Sigmoid colon (tissue), 7 donors: Measurements from ENCODE around the gene STK4. TPM values are rescaled to one million over a fixed set of nuclear protein-coding genes. Genes with fewer than 3 reads are reported as not detected.

ENCODE experiments used
- DNase-seq: peaks from one replicate; pipeline ENCODE4 v3.0.0-alpha.2; 2019
- H3K27ac ChIP-seq, 4 donors: fragments of 200-600 bp; sonication (generic); one replicate each; pipeline ENCODE4 v1.5.1; 2016 to 2019; ENCODE audit warnings: mild to moderate bottlenecking in 1 of 4
- H3K27me3 ChIP-seq, 3 donors: fragments of 200-600 bp; sonication (generic); one replicate each; pipeline ENCODE4 v1.5.1; 2019; ENCODE audit warnings: mild to moderate bottlenecking in 1 of 3
- H3K36me3 ChIP-seq, 4 donors: fragments of 200-600 bp; sonication (generic); one replicate each; pipeline ENCODE4 v1.5.1; 2016 to 2019
- H3K4me1 ChIP-seq, 4 donors: fragments of 200-600 bp; sonication (generic); one replicate each; pipeline ENCODE4 v1.5.1; 2017 to 2019
- H3K4me3 ChIP-seq, 4 donors: fragments of 200-600 bp; sonication (generic); one replicate each; pipeline ENCODE4 v1.5.1; 2017 to 2019; ENCODE audit warnings: mild to moderate bottlenecking in 2 of 4, moderate library complexity in 1 of 4
- H3K9me3 ChIP-seq, 4 donors: fragments of 200-600 bp in 3 of 4; sonication (generic) in 3 of 4; one replicate each; pipeline versions ENCODE4 v1.5.1 to v1.6.1; 2013 to 2019
- EP300 ChIP-seq, 4 donors: sonication (generic); formaldehyde crosslinking; IDR thresholded peaks; one replicate each; pipeline ENCODE4 v1.6.1; 2017; ENCODE audit warnings: antibody characterized with exemption in 4 of 4
- POLR2A ChIP-seq, 2 donors: fragments of 450-650 bp; IDR thresholded peaks; one replicate each; pipeline ENCODE4 v1.6.1; 2016; ENCODE audit warnings: antibody characterized with exemption in 2 of 2, mild to moderate bottlenecking in 2 of 2, moderate library complexity in 2 of 2
- POLR2AphosphoS5 ChIP-seq, 4 donors: sonication (generic); formaldehyde crosslinking; IDR thresholded peaks; one replicate each; pipeline ENCODE4 v1.6.1; 2017; ENCODE audit warnings: antibody characterized with exemption in 4 of 4
- WGBS, 2 donors: extraction: QIAGEN DNeasy Blood & Tissue Kit; methylation state at CpG; one replicate each; pipeline ENCODE4 v1.1.7; 2013; 5-methylcytosine and 5-hydroxymethylcytosine counted together
- intact Hi-C: fragments of 100-400 bp; cut with DNase I; formaldehyde crosslinking; loops from one replicate; pipeline ENCODE4 v1.15.1; 2023
- polyA plus RNA-seq, 3 donors: library from polyadenylated mRNA; stranded (reverse); fragments of 200-250 nt; gene quantifications; one replicate each; pipeline ENCODE4 v1.2.3, GENCODE V29; 2013
- total RNA-seq, 4 donors: library from RNA; depleted of rRNA; stranded (reverse); fragments of >200 nt; gene quantifications; one replicate each; pipeline ENCODE4 v1.1.0, GENCODE V29; 2016
- TF ChIP-seq, protein P1 (sequence below), 4 experiments: fragments of 450-650 bp in 3 of 4; fragments of 200-600 bp in 1 of 4; IDR thresholded peaks; one replicate each; pipeline ENCODE4 v1.5.1; 2016 to 2019; ENCODE audit warnings: antibody characterized with exemption in 4 of 4, mild to moderate bottlenecking in 3 of 4, moderate library complexity in 2 of 4
- donor health status: healthy with polysubstance abuse.
- donor health status: Bipolar disorder and iron deficiency.
- donor health status: healthy.

Gene STK4
- total and polyA plus RNA-seq, 7 donors: 6.0 to 31.8 (median 25.7) TPM

DNA sequence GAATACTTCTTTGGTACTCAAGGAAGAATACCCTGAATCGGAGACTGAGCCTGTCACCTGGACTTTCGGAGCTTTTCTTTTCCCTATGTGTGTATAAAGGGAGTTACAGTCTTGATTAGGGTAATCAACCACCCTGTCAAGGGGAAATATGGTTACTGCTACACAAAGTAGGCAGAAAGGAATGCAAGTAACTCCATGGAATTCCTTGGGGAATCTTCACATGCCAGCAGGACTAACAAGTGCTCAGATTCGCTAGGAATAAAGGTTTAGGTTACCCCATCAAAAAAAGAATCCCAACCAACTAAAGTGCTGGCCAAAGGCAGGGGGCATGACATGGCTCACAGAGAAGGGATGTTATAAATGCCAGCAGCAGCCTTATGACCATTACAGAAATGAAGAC lies 124.2 kb downstream of the STK4 start:
- intact Hi-C loops: no loop called here

DNA sequence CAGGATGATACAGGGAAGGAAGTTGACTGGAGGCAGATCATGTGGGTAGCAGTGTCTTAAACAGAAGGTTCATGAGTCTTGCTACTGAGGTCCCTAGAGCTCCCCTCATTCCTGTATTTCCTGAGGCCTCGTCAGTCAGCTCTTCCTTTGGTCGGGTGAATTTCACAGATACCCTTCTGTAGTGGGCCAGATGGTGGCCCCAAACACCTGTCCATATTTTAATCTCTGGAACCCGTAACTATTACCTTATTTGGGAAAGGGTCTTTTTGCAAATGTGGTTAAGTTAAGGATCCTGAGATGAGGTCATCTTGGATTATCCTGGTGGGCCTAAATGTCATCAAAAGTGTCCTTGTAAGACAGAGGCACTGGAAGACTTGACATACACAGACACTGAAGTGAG lies 125.1 kb downstream of the STK4 start:
- Histone ChIP-seq H3K4me3 (no peak overlapping the region), H3K4me1 (peaks cover 0 to 15% (median 7%) of the 10 kb centered on the region in 4 donors), H3K27me3 (peaks cover 0 to 6% (median 5%) of the 10 kb centered on the region in 3 donors), H3K27ac (no peak overlapping the region), H3K36me3 (no peaks in the 10 kb centered on the region), H3K9me3 (no peaks in the 10 kb centered on the region)
- DNase-seq: no peak
- intact Hi-C loops: no loop called here
- 76 to 90% methylated on average over 3 of the region's 3 CpGs for WGBS, 2 donors
- no peak for TF ChIP-seq POLR2A (IDR thresholded peaks at IDR 0.05)
- TF ChIP-seq POLR2AphosphoS5 (IDR thresholded peaks at IDR 0.05): no peak
- TF ChIP-seq, protein P1, sequence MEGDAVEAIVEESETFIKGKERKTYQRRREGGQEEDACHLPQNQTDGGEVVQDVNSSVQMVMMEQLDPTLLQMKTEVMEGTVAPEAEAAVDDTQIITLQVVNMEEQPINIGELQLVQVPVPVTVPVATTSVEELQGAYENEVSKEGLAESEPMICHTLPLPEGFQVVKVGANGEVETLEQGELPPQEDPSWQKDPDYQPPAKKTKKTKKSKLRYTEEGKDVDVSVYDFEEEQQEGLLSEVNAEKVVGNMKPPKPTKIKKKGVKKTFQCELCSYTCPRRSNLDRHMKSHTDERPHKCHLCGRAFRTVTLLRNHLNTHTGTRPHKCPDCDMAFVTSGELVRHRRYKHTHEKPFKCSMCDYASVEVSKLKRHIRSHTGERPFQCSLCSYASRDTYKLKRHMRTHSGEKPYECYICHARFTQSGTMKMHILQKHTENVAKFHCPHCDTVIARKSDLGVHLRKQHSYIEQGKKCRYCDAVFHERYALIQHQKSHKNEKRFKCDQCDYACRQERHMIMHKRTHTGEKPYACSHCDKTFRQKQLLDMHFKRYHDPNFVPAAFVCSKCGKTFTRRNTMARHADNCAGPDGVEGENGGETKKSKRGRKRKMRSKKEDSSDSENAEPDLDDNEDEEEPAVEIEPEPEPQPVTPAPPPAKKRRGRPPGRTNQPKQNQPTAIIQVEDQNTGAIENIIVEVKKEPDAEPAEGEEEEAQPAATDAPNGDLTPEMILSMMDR (IDR thresholded peaks at IDR 0.05): no peak
- no peak for TF ChIP-seq EP300 (IDR thresholded peaks at IDR 0.05)

More for the DNA sequence above, 124.2 kb downstream of the STK4 start:
- Histone ChIP-seq H3K9me3 (no peaks in the 10 kb centered on the region), H3K4me3 (no peak overlapping the region), H3K27ac (no peak overlapping the region), H3K27me3 (no peaks in the 10 kb centered on the region), H3K4me1 (peaks cover 0 to 12% (median 7%) of the 10 kb centered on the region in 4 donors), H3K36me3 (no peaks in the 10 kb centered on the region)
- WGBS, 2 donors: 96 to 98% methylated on average over 3 of the region's 3 CpGs
- DNase-seq: no peak
- TF ChIP-seq EP300 (IDR thresholded peaks at IDR 0.05): no peak
- no peak for TF ChIP-seq POLR2AphosphoS5 (IDR thresholded peaks at IDR 0.05)
- TF ChIP-seq, protein P1 (IDR thresholded peaks at IDR 0.05): no peak
- TF ChIP-seq POLR2A (IDR thresholded peaks at IDR 0.05): no peak

DNA sequence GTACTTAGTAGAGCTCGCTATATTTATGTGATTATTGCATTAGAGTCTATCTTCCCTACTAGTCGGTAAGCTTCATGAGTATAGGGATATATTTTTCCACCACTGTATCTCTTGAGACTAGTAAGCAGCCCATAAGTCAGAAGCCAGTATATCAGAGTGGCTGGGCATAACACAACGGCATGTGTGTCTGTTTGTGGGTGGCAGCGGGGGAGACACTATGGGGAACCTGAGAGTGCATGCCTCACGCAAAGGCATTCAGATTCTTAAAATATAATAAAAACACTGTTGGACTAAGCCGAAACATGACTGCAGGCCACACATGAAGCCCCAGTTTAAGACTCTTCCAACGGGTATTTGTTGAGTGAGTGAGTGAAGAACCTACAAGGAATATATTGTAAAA lies 126.6 kb downstream of the STK4 start:
- intact Hi-C loops: no loop called here
- no peaks in the 10 kb centered on the region for H3K36me3 ChIP-seq

DNA sequence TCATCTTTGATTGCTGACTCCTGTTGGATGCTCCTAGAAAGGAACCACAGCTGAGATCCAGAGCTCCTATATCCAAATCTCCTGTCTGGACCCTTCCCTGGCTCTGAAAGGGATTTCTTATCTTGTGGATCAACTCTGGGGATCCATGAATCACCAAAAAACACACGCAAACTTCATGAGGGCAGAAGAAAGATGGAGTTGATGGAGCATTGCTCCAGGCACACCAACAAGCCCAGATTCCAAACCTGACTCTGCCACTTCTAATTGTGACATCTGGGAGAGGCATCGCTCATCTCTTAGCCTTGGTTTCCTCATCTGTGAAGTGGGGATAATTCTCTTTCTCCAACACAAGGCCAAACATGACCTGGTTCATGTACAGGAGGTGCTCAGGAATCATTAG lies 127.9 kb downstream of the STK4 start:
- TF ChIP-seq POLR2AphosphoS5 (IDR thresholded peaks at IDR 0.05): no peak
- TF ChIP-seq EP300 (IDR thresholded peaks at IDR 0.05): no peak
- TF ChIP-seq, protein P1 (IDR thresholded peaks at IDR 0.05): no peak
- no peak for TF ChIP-seq POLR2A (IDR thresholded peaks at IDR 0.05)
- Histone ChIP-seq H3K27ac (no peak overlapping the region), H3K4me3 (no peak overlapping the region), H3K4me1 (peaks cover 0 to 14% (median 12%) of the 10 kb centered on the region in 4 donors), H3K27me3 (peaks cover 15 to 34% (median 25%) of the 10 kb centered on the region in 3 donors), H3K9me3 (no peaks in the 10 kb centered on the region), H3K36me3 (no peaks in the 10 kb centered on the region)
- intact Hi-C loops: loop anchor here (2.0 kb wide), 1 partner anchor 83 kb away; no protein-coding TSS in a partner anchor
- WGBS, 2 donors: 97 to 99% methylated on average over 2 of the region's 2 CpGs
- DNase-seq: no peak

More for the DNA sequence above, 126.6 kb downstream of the STK4 start:
- Histone ChIP-seq H3K4me3 (no peak overlapping the region), H3K9me3 (no peaks in the 10 kb centered on the region), H3K4me1 (peaks cover 0 to 14% (median 8%) of the 10 kb centered on the region in 4 donors), H3K27ac (no peak overlapping the region), H3K27me3 (peaks cover 10 to 21% (median 18%) of the 10 kb centered on the region in 3 donors)
- DNase-seq: no peak
- TF ChIP-seq POLR2A (IDR thresholded peaks at IDR 0.05): no peak
- TF ChIP-seq EP300 (IDR thresholded peaks at IDR 0.05): no peak
- TF ChIP-seq, protein P1 (IDR thresholded peaks at IDR 0.05): no peak
- TF ChIP-seq POLR2AphosphoS5 (IDR thresholded peaks at IDR 0.05): no peak
- 94 to 96% methylated on average over 7 of the region's 7 CpGs for WGBS, 2 donors
